ENCODE data around the gene YIPF5.

Gene YIPF5

GRCh38 chr5:144191998-144192397 lies 21.5 kb upstream of the YIPF5 start:
- H3K27ac ChIP-seq, result no peak overlapping the region
- no peak for TF ChIP-seq CTCF (IDR thresholded peaks at IDR 0.05)
- H3K4me3 ChIP-seq, result no peak overlapping the region
- peaks cover 0 to 7% (median 4%) of the 10 kb centered on the region in 4 donors for H3K4me1 ChIP-seq
- no peaks in the 10 kb centered on the region for H3K36me3 ChIP-seq
- H3K27me3 ChIP-seq, result peaks cover 0 to 10% of the 10 kb centered on the region in 2 donors
- intact Hi-C loops (cut with DNase I; ENCODE audit: low total_unique reads), result no loop called here
- no peak for DNase-seq
- H3K9me3 ChIP-seq, result no peaks in the 10 kb centered on the region

- Histone ChIP-seq H3K27ac (no peak overlapping the region), H3K36me3 (no peaks in the 10 kb centered on the region), H3K4me1 (peaks cover 0 to 7% (median 4%) of the 10 kb centered on the region in 4 donors), H3K27me3 (peaks cover 0 to 10% of the 10 kb centered on the region in 2 donors), H3K9me3 (no peaks in the 10 kb centered on the region), H3K4me3 (no peak overlapping the region)
- no peak for DNase-seq
- intact Hi-C loops (cut with DNase I; ENCODE audit: low total_unique reads), result no loop called here
- no peak for TF ChIP-seq CTCF (IDR thresholded peaks at IDR 0.05)
These were observed 21.1 kb upstream of the YIPF5 start for GRCh38 chr5:144191531-144191930.

- no peak for DNase-seq
- intact Hi-C loops (cut with DNase I; ENCODE audit: low total_unique reads), result no loop called here
- no peak overlapping the region for H3K4me3 ChIP-seq
- peaks cover 0 to 5% of the 10 kb centered on the region in 2 donors for H3K27me3 ChIP-seq
- H3K36me3 ChIP-seq, result no peaks in the 10 kb centered on the region
- no peaks in the 10 kb centered on the region for H3K9me3 ChIP-seq
- H3K4me1 ChIP-seq, result peaks cover 0 to 7% (median 4%) of the 10 kb centered on the region in 4 donors
- no peak overlapping the region for H3K27ac ChIP-seq
- no peak for TF ChIP-seq CTCF (IDR thresholded peaks at IDR 0.05)
These were observed 19.5 kb upstream of the YIPF5 start for GRCh38 chr5:144189800-144190429.

- Histone ChIP-seq H3K36me3 (no peaks in the 10 kb centered on the region), H3K4me1 (peaks cover 0 to 7% (median 4%) of the 10 kb centered on the region in 4 donors), H3K9me3 (no peaks in the 10 kb centered on the region), H3K27me3 (no peaks in the 10 kb centered on the region), H3K4me3 (no peak overlapping the region), H3K27ac (no peak overlapping the region)
- peak in 1 of 2 donors; percentile 44 for DNase-seq
- no peak for TF ChIP-seq CTCF (IDR thresholded peaks at IDR 0.05)
- intact Hi-C loops (cut with DNase I; ENCODE audit: low total_unique reads), result no loop called here
These were observed 17.3 kb upstream of the YIPF5 start for GRCh38 chr5:144187699-144188294.

GRCh38 chr5:144183254-144183889 lies 12.9 kb upstream of the YIPF5 start:
- no peak overlapping the region for H3K4me3 ChIP-seq
- no peak for DNase-seq
- no peaks in the 10 kb centered on the region for H3K27me3 ChIP-seq
- H3K9me3 ChIP-seq, result no peaks in the 10 kb centered on the region
- H3K4me1 ChIP-seq, result peaks cover 0 to 7% (median 4%) of the 10 kb centered on the region in 4 donors
- TF ChIP-seq CTCF (IDR thresholded peaks at IDR 0.05), result peak; percentile 53 to 65
- no peaks in the 10 kb centered on the region for H3K36me3 ChIP-seq
- intact Hi-C loops (cut with DNase I; ENCODE audit: low total_unique reads), result no loop called here
- no peak overlapping the region for H3K27ac ChIP-seq
